ENCODE results near the gene CD70.
"Not testable (repeated sequence)": the region's sequence is repeated elsewhere in the genome, so short reads cannot be mapped to it uniquely, and the experiment has no call there.

CD70 gene

DNA sequence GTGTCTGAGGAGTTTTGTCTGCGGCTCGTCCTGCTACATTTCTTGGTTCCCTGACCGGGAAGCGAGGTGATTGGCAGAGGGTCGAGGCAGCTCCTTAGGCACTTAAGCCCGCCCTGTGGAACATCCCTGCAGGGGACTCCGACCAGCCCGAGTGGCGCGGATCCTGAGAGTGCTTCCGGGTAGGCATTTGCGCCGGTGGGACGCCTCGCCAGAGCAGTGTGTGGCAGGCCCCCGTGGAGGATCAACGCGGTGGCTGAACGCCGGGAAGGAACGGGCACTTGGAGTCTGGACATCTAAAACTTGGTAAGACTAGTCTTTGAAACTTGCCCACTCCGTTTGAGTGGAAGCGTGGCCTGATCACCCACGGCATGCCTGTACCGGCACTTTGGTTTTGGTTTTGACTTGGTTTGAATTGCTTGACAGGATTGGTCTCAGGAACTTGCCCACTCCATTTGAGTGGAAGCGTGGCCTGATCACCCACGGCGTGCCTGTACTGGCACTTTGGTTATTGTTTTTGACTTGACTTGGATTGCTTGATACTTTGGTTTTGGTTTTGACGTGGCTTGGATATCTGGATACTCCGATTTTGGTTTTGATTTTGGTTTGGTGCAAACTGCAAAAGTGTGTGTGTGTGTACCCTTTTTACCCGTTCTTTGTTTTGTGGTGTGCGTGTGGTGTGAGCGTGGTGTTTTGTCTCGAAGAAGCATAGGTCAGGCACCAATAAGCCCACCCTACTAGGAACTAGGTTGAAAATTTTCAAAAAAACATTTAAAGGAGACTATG is 6.7 kb upstream of the CD70 start:
- not testable (repeated sequence) for DNase-seq

DNA sequence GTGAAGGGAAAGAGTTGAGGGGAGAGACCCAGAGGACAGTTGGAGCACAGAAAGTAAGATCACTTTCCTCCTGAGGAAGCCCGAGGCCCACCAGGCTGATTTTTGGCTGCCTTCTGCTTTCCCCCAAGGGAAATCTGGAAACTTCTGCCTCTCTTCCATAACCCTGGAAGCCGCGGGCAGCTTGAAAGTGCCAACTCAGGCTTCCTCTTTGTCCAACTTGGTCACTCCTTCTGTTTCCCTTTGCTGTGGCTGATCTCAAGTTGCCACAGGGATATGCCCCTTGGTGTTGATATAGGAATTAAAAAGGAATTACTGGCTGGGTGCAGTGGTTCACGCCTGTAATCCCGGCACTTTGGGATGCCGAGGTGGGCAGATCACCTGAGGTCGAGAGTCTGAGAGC is 5.7 kb upstream of the CD70 start:
- DNase-seq, result no peak

DNA sequence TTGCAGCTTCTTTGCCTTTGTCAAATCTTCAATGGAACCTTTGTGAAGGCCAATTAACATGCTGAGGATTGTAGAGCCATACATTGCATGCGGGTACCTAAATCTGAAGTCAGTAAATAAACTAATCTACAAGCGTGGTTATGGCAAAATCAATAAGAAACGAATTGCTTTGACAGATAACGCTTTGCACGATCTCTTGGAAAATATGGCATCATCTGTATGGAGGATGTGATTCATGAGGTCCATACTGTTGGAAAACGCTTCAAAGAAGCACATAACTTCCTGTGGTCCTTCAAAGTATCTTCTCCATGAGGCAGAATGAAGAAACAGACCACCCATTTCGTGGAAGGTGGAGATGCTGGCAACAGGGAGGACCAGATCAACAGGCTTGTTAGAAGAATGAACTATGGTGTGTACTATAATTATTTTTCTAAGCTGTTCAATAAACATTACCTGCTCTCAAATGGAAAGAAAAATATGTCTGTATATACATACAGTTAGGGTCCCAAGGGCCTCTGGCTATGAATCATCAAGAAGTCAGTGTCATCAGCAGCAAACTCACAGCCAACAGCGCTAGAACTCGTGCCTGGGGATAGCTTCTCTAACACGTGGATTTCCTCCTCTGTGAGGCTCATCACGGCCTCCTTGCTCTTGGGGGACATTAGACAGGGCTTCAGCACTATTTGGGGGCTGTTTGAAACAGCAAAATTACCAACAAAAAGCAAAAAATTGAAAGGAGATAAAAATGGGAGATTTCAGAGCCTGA is 2.9 kb upstream of the CD70 start:
- DNase-seq, result no peak

DNA sequence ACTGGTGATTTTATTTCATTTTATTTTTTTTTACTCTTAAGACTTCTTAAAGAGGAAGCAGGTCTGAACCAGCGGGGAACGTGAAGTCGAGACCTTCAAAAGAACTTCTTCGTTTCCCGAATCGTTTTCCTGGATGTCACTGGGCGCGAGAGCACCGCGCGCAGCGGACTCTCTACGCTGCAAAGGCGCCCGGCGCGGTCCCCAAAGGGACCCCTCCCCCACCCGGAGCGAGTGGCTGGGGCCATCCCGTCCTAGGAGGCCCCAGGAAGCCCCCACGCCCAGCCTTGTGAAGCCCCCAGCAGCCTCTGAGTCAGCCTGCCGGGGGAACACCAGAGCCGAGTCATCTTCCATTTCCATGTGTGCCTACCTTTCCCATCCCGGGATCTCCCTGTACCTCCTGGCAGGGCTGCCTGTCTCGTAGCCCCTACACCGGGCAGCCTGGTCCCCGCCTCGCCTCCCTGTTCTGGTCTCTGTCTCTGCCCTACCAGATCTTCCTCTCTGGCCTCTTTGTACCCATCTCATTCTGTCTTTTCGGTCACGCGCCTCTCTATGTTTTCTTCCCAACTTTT is 608 bp downstream of the CD70 start:
- DNase-seq, result no peak

DNA sequence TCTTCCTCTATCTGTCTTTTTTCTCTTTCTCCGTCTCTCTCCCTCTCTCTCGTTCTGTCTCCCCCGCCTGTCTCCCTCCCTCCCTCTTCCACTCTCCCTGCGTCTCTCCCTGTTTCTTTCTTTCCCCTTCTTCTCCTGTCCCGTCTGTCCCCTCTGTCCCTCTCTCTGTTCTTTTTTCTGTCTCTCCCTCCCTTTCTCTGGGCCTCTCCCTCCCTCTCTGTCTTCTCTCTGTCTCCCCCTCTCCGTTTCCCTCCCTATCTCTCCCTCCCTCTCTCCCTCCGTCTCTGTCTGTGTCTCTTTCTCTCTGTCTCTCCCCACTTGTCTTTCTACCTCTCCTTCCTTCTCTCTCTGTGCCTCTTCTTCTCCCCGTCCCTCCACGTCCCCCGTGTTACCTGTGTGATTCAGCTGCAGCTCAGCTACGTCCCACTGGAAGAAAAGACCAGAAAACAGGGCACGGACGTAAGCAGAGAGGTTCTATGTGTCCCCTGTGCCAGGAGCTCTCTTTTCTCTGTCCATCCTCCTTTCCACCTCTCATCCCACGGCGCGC is 1.2 kb downstream of the CD70 start:
- no peak for DNase-seq

DNA sequence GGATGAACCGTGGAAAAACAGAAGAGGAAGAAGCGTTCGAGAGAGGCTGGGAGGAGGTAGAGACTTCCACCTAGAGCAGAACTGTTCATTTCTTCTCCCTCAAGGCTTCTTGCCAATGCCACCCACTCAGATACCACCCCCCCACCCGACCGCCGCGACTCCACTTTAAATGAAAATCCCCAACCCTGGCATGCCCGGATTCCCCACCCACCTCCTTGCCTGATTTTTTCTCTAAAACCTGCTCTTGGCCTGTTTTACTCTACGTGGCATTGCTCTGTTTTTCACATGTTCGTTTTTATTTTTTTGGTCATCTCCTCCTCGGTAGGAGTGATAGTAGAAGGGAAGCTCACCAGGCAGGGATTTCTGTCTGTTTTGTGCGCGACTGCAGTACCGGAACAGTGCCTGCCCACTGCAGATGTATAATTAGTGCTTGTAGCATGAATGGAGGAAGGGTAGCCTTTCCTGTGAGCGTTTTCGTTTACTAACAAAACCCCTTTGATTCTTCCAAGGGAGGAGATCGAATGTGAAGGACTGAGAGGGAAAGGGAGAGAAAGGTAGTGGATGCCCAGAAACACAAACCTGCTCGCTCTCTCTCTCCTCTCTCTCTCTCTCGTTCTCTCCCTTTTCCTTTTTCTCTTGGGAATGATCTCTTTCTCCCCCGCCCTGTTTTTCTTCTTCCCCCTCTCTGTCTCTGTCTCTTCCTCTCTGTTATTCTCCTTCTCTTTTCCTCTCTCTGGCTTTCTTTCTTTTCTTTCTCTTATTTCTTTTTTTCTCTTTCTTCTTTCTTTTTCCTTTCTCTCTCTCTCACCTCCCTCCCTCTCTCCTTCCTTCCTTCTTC is 2.2 kb downstream of the CD70 start:
- no peak for DNase-seq

DNA sequence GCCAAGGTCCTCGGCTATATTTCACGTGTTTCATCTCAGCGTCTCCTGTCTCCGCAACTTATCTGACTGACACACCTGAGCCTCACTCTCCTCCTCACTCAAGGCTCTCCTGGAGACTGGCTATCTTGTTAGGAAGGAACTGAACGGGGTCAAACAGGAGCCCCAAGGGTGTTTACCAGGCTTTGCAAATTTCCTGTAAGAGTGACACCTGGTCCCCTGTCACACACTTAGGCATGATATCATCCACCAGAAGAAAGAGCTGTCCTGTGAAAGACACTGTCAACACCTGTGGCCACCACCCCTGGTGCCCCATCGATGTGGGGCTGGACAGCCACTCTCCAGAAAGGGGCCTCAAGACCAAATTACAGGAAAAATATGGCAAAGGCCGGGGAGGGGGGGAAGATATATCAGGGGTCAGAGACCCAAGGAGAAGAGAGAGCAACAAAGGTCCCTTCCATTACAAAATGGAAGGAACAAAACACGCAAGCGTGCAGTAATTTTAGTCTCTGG is 2.9 kb downstream of the CD70 start:
- DNase-seq, result no peak

DNA sequence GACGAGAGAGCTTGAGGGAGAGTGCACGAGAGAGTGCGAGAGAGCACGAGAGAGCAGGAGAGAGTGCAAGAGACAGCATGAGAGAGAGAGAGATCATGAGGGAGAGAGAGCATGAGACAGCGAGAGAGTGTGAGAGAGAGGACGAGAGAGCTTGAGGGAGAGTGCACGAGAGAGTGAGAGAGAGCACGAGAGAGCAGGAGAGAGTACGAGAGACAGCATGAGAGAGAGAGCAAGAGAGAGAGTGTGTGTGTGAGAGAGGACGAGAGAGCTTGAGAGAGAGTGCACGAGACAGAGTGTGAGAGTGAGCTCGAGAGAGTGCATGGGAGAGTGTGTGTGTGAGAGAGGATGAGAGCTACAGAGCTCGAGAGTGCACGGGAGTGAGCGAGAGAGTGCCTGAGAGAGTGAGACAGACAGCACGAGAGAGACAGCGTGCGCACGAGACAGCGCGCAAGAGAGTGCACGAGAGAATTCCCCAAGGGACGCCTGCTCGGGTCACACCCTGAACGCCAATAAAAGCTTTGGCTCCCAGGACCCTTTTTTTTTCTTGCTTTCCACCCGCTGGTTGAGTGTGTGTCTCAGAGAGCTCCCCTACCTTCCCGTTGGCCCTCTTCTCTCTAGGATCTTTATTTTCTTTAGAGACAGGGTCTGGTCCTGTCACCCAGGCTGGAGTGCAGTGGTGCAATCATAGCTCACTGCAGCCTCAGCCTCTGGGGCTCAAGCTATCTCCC is 3.7 kb downstream of the CD70 start:
- no peak for DNase-seq

DNA sequence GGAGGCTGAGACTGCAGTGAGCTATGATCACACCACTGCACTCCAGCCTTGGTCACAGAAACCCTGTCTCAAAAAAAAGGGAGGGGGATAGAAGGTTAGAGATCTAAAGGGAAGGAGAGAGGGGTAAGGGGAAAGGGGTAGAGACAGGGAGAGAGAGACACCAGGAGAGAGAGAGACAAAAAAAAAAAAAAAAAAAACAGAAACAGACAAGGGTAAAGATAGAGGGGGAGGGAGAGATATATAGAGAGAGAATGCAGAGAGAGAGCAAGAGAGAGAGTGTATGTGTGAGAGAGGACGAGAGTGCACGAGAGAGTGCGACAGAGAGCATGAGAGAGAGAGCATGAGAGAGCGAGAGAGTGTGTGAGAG is 4.2 kb downstream of the CD70 start:
- no peak for DNase-seq

DNA sequence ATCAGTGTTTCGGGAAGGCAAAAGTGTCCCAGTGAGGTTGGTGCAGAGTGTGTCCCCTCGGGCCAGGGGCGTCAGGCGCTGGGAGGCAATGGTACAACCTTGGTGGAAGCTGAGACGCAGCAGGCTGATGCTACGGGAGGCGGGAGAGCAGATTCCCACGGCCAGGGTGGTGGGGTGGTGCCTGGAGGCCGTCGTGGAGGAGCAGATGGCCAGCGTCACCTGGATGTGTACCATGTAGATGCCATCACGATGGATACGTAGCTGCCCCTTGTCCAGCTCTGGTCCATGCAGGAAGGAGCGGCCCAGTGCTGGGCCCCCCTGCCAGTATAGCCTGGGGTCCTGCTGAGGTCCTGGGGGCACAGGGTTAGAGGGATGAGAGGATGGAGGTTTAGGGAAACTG is 4.9 kb downstream of the CD70 start:
- DNase-seq, result no peak

DNA sequence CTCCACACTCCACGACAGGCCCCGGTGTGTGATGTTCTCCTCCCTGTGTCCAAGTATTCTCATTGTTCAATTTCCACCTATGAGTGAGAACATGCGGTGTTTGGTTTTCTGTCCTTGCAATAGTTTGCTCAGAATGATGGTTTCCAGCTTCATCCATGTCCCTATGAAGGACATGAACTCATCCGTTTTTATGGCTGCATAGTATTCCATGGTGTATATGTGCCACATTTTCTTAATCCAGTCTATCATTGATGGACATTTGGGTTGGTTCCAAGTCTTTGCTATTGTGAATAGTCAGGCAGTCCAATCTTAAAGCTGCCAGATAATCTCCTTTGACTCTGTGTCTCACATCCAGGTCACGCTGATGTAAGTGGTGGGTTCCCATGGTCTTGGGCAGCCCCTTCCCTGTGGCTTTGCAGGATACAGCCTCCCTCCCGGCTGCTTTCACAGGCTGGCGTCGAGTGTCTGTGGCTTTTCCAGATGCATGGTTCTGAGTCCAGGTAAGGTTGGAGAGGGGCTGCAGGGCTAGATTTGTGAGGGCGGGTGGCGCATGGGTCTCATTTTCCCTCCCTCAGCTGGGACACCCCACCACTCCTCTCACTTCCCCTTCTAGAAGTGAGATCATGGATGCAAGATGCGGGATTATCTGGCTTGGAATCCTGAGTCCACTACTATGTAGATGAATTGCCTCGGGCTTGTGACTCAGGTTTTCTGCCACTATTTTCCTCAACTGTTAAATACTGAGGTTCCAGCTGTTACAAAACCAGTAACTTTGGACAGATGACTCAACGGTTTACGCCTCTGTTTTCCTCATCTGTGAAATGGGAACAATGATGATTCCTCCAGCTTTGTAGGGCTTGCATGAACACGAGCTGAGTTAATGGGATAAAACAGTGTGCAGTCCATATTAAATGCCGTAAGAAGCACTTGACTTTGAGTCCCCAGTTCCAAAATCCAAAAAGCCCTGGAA is 8.2 kb downstream of the CD70 start:
- not testable (repeated sequence) for DNase-seq

DNA sequence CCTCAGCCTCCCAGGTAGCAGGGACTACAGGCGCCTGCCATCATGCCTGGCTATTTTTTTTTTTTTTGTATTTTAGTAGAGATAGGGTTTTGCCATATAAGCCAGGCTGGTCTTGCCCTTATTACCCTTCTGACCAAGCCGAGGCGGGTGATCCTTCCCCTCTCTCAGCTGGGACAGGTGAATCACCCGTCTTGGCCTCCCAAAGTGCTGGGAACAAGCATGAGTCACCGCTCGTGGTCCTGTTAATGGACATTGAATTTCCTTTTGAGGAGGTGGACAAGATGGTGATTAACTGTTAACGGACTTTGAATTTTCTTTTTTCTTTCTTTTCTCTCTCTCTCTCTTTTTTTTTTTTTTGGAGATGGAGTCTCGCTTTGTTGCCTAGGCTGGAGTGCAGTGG is 10.6 kb downstream of the CD70 start:
- DNase-seq, result no peak

DNA sequence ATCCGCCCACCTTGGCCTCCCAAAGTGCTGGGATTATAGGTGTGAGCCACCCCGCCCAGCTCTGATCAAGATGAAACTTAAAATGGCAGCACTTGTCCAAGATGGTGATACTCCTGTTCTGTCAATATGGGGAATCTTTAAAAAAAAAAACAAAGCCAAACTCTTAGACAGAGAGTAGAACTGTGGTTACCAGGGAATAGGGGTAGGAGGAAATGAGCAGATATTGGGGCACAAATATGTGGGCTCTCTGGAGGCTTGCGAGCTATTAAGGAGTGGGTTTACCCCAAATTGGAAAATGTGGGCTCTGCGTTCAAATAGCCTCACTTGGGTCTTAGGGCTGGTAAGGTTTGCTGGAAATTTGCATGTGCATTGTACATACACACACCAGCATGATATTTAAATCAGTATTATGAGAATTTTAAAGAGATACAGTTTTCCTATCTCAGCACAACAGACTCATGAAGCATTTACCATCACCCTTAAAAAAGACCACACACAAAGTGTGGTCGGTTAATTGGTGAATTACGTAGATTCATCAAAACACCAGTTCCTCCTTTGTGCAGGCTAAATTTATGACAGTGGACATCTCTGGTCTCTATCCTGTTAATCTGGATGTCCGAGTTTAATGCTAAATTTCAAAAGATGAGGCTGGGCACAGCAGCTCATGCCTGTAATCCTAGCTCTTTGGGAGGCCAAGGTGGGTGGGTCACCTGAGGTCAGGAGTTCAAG is 11.3 kb downstream of the CD70 start:
- no peak for DNase-seq

DNA sequence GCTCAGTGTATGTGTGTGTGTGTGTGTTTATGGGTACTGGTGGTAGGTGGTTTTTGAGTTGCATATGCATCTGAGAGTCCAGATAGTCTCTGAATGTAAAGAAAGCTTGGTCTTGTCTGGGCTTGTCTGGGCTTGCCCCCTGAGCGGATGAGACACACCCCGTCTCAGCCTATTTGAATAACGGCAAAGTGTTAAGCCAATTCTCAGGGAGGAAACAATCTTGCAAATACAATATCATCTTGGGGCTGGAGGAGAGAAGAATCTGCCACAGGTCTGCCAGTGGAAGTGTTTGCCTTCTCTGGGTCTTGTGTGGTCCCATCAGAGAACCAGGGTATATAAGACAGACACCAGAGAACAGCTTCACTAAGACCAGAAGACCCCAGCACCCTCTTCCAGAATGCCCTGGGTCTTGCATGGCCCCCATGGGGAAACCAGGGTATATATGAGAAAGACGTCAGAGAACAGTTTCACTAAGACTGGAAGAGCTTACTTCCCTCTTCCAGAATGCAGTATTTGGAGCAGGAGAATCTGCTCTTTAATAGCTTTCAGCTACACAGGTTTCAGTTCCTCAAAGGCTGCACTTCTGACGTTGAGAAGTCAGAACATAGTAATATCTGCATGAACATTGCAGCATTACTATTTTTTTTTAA is 13.3 kb downstream of the CD70 start:
- no peak for DNase-seq

DNA sequence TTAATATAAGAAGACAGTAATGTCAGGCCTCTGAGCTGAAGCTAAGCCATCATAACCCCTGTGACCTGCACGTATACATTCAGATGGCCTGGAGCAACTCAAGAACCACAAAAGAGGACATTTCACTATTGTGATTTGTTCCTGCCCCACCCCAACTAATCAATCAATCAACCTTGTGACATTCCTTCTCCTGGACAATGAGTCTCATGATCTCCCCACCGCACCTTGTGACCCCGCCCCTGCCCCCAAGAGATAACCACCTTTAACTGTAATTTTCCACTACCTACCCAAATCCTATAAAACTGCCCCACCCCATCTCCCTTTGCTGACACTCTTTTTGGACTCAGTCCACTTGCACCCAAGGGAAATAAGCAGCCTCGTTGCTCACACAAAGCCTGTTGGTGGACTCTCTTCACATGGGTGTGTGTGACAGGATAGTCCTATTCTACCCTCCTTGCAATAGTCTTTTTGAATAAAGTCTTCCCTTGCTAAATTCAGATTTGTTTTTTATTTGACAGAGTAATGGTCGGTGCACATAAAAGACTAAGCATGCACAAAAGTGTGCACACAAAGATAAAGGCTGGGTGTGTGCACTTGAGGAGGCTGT is 14.0 kb downstream of the CD70 start:
- DNase-seq, result no peak

DNA sequence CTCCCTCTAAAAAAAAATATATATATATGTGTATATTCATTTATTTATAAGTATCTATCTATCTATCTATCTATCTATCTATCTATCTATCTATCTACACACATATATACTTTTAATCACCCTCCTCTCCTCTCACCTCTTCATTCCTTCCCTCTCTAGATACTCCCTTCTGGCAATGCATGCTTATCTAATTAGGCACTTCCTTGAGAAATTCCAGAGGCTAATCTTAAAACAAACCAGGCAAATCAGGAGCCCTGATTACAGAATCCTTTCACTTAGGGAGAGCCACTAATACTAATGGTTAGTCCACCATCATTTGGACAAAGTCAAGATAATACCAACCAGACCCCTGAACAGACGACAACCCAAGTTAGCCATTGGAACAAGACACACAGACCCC is 17.6 kb downstream of the CD70 start:
- no peak for DNase-seq

DNA sequence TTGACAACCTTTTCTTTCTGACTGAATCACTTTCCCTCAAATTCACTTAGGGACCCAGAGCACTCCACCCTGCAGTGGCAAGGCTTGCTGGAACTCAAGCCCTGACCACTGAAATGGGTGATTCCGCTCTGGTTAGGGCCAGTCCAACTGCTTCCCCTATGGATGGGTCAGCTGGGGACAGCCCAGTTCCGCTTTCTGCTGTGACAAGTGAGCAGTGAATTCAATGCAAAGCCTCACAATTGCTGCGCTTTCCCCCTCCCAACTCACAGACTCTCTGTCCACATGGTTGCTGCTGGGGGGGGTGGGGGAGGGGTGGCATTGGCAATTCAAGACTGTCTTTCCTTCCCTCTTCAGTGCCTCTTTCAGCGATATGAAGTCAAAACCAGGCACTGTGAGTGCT is 18.7 kb downstream of the CD70 start:
- DNase-seq, result no peak

DNA sequence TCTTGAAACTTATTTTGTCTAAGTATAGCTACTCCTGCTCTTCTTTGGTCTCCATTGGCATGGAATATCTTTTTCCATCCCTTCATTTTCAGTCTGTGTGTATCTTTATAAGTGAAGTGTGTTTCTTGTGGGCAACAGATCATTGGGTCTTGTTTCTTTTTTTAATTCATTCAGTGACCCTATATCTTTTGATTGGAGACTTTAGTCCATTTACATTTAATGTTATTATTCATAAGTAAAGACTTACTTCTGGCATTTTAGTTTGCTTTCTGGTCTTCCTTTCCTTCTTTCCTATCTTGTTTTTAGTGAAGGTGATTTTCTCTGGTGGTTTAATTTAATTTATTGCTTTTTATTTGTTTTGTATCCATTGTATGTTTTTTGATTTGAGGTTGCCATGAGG is 19.8 kb downstream of the CD70 start:
- no peak for DNase-seq

DNA sequence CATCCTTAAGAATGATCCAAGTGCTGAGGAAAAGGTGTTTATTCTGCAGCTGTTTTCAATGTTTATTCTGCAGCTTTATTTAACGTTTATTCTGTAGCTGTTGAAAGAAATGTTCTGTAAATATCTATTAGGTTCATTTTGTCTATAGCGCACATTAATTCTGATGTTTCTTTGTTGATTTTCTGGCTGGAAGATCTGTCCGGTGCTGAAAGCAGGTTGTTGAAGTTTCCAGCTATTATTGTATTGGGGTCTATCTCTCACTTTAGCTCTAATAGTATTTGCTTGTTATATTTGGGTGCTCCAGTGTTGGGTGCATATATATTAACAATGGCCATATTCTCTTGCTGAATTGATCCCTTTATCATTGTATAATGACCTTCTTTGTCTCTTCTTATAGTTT is 20.2 kb downstream of the CD70 start:
- DNase-seq, result no peak

Measured in NCI-H2227 treated with DMSO at 0.1 percent for 48 hours (cell line).